Measurements from ENCODE around the gene ZNF2. TPM values are rescaled to one million over a fixed set of nuclear protein-coding genes. Genes with fewer than 3 reads are reported as not detected.

Gene ZNF2
- total and polyA plus RNA-seq, 2 of the 13 experiments (the other 11 are each of a cell fraction or from before 2014, with no cell fraction given), result 4.3 to 6.1 TPM

DNA sequence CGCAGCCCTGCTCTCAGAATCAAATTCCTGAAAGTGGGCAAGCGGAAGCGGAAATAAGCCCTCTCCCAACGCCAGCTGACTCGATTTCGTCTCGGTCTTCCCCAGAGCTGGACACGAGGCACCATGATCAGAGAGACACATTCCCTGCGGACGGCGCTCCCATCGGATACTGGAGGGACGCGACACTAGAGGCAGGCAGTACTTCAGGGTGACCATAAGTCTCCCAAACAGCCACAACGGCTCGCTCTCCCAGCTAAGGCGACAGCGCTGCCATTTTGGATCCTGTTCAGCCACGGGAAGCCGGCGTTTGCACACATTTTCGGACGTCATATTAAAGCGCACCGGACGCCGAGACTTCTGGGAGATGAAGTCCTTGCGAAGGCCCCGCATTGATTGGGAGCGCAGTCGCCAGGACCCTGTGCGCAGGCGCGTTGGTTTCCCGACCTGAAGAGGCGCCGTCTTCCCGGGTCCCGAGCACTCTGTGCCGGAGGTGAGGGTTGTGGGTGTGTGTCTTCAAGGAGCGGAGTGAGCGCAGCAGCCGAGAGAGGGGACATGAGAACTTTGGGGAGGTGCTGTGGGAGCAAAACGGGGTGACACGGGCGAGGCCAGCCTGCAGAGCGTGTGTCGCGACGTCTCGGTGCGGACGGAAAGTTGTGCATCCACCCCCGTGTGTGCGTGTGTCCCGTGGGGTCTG is at the start of gene ZNF2 (continued):
- TF ChIP-seq MTA3 (CRISPR knock-in tag; IDR thresholded peaks at IDR 0.05) (peak; percentile 79; the same call in 1 of the 2 replicates), ELF3 (CRISPR knock-in tag; IDR thresholded peaks at IDR 0.05) (peak; percentile 96), ZSCAN21 (CRISPR knock-in tag; IDR thresholded peaks at IDR 0.05; ENCODE audit: borderline replicate concordance) (no peak; the same call in 1 of the 2 replicates), RXRA (CRISPR knock-in tag; IDR thresholded peaks at IDR 0.05) (peak; percentile 77; the same call in 1 of the 2 replicates), RARG (CRISPR knock-in tag; IDR thresholded peaks at IDR 0.05; ENCODE audit: low read depth) (peak; percentile 23; the same call in 1 of the 2 replicates), ZKSCAN1 (IDR thresholded peaks at IDR 0.05; ENCODE audit: low read length) (peak; percentile 37; the same call in 1 of the 2 replicates), BCL6 (CRISPR knock-in tag; IDR thresholded peaks at IDR 0.05) (peak; percentile 57; the same call in 1 of the 2 replicates), ZNF292 (CRISPR knock-in tag; IDR thresholded peaks at IDR 0.05; ENCODE audit: borderline replicate concordance, low read depth) (peak; percentile 50; the same call in 1 of the 2 replicates), MATR3 (CRISPR knock-in tag; IDR thresholded peaks at IDR 0.05) (no peak), ZNF713 (CRISPR knock-in tag; IDR thresholded peaks at IDR 0.05) (0 out of 2 replicates have a peak, but pooled peaks have one; percentile 42), ZNF501 (CRISPR knock-in tag; IDR thresholded peaks at IDR 0.05) (peak; percentile 100), MEF2D (CRISPR knock-in tag; IDR thresholded peaks at IDR 0.05) (peak; percentile 93), ISL2 (CRISPR knock-in tag; IDR thresholded peaks at IDR 0.05) (peak; percentile 61), MED8 (CRISPR knock-in tag; IDR thresholded peaks at IDR 0.05; ENCODE audit: insufficient replicate concordance) (peak; percentile 82), ZSCAN31 (CRISPR knock-in tag; IDR thresholded peaks at IDR 0.05; ENCODE audit: low read depth) (peak; percentile 79), ZNF430 (CRISPR knock-in tag; IDR thresholded peaks at IDR 0.05) (no peak; the same call in 1 of the 2 replicates), ZNF24 (IDR thresholded peaks at IDR 0.05) (no peak), BRD4 (CRISPR knock-in tag; IDR thresholded peaks at IDR 0.05) (peak; percentile 89), CHCHD3 (CRISPR knock-in tag; IDR thresholded peaks at IDR 0.05) (no peak), KDM2A (CRISPR knock-in tag; IDR thresholded peaks at IDR 0.05; ENCODE audit: borderline replicate concordance, low read depth) (peak; percentile 92), ZNF788 (CRISPR knock-in tag; IDR thresholded peaks at IDR 0.05; ENCODE audit: borderline replicate concordance) (peak; percentile 95; the same call in 1 of the 2 replicates), DPF2 (CRISPR knock-in tag; IDR thresholded peaks at IDR 0.05; ENCODE audit: borderline replicate concordance, low read depth) (no peak)
- TF ChIP-seq, protein P1, sequence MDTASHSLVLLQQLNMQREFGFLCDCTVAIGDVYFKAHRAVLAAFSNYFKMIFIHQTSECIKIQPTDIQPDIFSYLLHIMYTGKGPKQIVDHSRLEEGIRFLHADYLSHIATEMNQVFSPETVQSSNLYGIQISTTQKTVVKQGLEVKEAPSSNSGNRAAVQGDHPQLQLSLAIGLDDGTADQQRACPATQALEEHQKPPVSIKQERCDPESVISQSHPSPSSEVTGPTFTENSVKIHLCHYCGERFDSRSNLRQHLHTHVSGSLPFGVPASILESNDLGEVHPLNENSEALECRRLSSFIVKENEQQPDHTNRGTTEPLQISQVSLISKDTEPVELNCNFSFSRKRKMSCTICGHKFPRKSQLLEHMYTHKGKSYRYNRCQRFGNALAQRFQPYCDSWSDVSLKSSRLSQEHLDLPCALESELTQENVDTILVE (CRISPR knock-in tag; IDR thresholded peaks at IDR 0.05), result peak; percentile 72
- TF ChIP-seq, protein P2, sequence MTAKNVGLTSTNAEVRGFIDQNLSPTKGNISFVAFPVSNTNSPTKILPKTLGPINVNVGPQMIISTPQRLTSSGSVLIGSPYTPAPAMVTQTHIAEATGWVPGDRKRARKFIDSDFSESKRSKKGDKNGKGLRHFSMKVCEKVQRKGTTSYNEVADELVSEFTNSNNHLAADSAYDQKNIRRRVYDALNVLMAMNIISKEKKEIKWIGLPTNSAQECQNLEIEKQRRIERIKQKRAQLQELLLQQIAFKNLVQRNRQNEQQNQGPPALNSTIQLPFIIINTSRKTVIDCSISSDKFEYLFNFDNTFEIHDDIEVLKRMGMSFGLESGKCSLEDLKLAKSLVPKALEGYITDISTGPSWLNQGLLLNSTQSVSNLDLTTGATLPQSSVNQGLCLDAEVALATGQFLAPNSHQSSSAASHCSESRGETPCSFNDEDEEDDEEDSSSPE (CRISPR knock-in tag; IDR thresholded peaks at IDR 0.05), result peak; percentile 66; the same call in 1 of the 2 replicates
- TF ChIP-seq, protein P3, sequence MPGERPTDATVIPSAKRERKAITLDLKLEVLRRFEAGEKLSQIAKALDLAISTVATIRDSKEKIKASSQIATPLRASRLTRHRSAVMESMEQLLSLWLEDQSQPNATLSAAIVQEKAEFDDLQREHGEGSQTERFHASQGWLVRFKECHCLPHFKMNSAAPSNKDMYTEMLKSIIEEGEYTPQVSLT (CRISPR knock-in tag; IDR thresholded peaks at IDR 0.05; ENCODE audit: borderline replicate concordance, low read depth), result 0 out of 2 replicates have a peak, but pooled peaks have one; percentile 78
- TF ChIP-seq, protein P4, sequence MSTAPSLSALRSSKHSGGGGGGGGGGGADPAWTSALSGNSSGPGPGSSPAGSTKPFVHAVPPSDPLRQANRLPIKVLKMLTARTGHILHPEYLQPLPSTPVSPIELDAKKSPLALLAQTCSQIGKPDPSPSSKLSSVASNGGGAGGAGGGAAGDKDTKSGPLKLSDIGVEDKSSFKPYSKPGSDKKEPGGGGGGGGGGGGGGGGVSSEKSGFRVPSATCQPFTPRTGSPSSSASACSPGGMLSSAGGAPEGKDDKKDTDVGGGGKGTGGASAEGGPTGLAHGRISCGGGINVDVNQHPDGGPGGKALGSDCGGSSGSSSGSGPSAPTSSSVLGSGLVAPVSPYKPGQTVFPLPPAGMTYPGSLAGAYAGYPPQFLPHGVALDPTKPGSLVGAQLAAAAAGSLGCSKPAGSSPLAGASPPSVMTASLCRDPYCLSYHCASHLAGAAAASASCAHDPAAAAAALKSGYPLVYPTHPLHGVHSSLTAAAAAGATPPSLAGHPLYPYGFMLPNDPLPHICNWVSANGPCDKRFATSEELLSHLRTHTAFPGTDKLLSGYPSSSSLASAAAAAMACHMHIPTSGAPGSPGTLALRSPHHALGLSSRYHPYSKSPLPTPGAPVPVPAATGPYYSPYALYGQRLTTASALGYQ (CRISPR knock-in tag; IDR thresholded peaks at IDR 0.05), result peak; percentile 46; the same call in 1 of the 2 replicates

Data from HepG2 (cell line).